ENCODE measurements around the gene CCDC88C.
A peak's percentile ranks its signal among the peaks of the same experiment; 100 is the strongest.
"Not testable (repeated sequence)": the region's sequence is repeated elsewhere in the genome, so short reads cannot be mapped to it uniquely, and the experiment has no call there.

The CCDC88C gene

GRCh38 chr14:91237219-91237618 lies 180.4 kb downstream of the CCDC88C start:
- DNase-seq, result no peak

GRCh38 chr14:91235841-91236240 lies 181.8 kb downstream of the CCDC88C start:
- no peak for DNase-seq

- DNase-seq, result no peak
Observed at GRCh38 chr14:91234791-91235114, 182.9 kb downstream of the CCDC88C start.

- DNase-seq, result no peak
Observed at GRCh38 chr14:91233936-91234790, 183.5 kb downstream of the CCDC88C start.

- DNase-seq, result no peak
Observed at GRCh38 chr14:91232603-91233002, 185.0 kb downstream of the CCDC88C start.

- DNase-seq, result no peak
Observed at GRCh38 chr14:91232052-91232451, 185.6 kb downstream of the CCDC88C start.

- no peak for DNase-seq
Observed at GRCh38 chr14:91231446-91231845, 186.2 kb downstream of the CCDC88C start.

GRCh38 chr14:91230397-91231035 lies 187.1 kb downstream of the CCDC88C start:
- no peak for DNase-seq

- peak in 1 of 2 donors; percentile 61 for DNase-seq
Observed at GRCh38 chr14:91229743-91230200, 187.8 kb downstream of the CCDC88C start.

- DNase-seq, result no peak
Observed at GRCh38 chr14:91229005-91229382, 188.6 kb downstream of the CCDC88C start.

- DNase-seq, result peak; percentile 75
Observed at GRCh38 chr14:91228112-91229004, 189.3 kb downstream of the CCDC88C start.

GRCh38 chr14:91227183-91227628 lies 190.4 kb downstream of the CCDC88C start:
- DNase-seq, result no peak

GRCh38 chr14:91226360-91226759 lies 191.3 kb downstream of the CCDC88C start:
- DNase-seq, result not testable (repeated sequence)

- no peak for DNase-seq
Observed at GRCh38 chr14:91225025-91225424, 192.6 kb downstream of the CCDC88C start.

- DNase-seq, result no peak
Observed at GRCh38 chr14:91223028-91223783, 194.4 kb downstream of the CCDC88C start.

All from stimulated activated CD4-positive, alpha-beta T cell treated with anti-CD3 and anti-CD28 coated beads, Interleukin-2, amount 100 ng/mL, for 48 hours (primary cell).